Measurements from ENCODE around the gene ANKRD66.

- no peak for TF ChIP-seq CTCF (IDR thresholded peaks at IDR 0.05)
- no peak for TF ChIP-seq POLR2A (IDR thresholded peaks at IDR 0.05)
Observed at GRCh38 chr6:46764961-46765360, 18.2 kb downstream of the ANKRD66 start.

Measured in uterus (tissue), 2 donors.